Adrenal gland (tissue), 5 donors: ENCODE data around the gene QSOX2.

Experiments
- POLR2A ChIP-seq, 2 donors: fragments of 450-650 bp; IDR thresholded peaks; one replicate each; pipeline ENCODE4 v1.6.1; 2017; ENCODE audit warnings: antibody characterized with exemption in 2 of 2, mild to moderate bottlenecking in 2 of 2, moderate library complexity in 1 of 2
- TF ChIP-seq, protein P1 (sequence below), 6 experiments: fragments of 450-650 bp in 4 of 6; fragments of 200-600 bp in 2 of 6; sonication (generic) in 1 of 6; IDR thresholded peaks; 1 replicate in 5 of 6; 2 replicates in 1 of 6; pipeline versions ENCODE4 v1.5.1 to v1.8.0; 2016 to 2021; ENCODE audit warnings: antibody characterized with exemption in 6 of 6, mild to moderate bottlenecking in 2 of 6, moderate library complexity in 1 of 6
- donor health status: DM: no; HTN: no; CAD: no.

DNA sequence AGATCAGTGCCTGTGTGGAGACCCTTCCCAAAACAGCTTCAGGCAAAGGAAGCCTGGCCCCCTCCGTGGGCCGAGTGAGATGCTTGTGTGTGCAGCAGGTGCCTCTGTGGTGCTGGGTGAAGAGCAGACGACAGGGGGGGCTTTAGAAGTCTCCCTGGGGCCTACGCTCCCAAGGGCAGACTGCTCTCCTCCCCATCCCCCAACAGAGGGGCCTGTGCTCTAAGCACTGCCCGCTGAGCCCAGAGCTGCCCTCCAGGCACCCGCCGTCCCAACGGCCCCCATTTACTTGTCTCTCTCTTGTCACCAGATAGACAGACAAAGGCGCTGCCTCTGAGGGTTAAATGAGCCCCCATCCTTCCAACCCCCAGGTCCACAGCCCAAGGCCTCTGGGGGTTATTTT lies 38.0 kb downstream of the QSOX2 start:
- TF ChIP-seq POLR2A (IDR thresholded peaks at IDR 0.05) = no peak
- TF ChIP-seq, protein P1, sequence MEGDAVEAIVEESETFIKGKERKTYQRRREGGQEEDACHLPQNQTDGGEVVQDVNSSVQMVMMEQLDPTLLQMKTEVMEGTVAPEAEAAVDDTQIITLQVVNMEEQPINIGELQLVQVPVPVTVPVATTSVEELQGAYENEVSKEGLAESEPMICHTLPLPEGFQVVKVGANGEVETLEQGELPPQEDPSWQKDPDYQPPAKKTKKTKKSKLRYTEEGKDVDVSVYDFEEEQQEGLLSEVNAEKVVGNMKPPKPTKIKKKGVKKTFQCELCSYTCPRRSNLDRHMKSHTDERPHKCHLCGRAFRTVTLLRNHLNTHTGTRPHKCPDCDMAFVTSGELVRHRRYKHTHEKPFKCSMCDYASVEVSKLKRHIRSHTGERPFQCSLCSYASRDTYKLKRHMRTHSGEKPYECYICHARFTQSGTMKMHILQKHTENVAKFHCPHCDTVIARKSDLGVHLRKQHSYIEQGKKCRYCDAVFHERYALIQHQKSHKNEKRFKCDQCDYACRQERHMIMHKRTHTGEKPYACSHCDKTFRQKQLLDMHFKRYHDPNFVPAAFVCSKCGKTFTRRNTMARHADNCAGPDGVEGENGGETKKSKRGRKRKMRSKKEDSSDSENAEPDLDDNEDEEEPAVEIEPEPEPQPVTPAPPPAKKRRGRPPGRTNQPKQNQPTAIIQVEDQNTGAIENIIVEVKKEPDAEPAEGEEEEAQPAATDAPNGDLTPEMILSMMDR (IDR thresholded peaks at IDR 0.05) = no peak
